Activated CD8-positive, alpha-beta memory T cell treated with anti-CD3 and anti-CD28 coated beads, Interleukin-2, amount 50 U/mL, for 48 hours (primary cell): ENCODE measurements around the gene RPS6KA3.
"Not testable (repeated sequence)": the region's sequence is repeated elsewhere in the genome, so short reads cannot be mapped to it uniquely, and the experiment has no call there.

Experiments
- DNase-seq: peaks from one replicate; pipeline ENCODE4 v3.0.0-alpha.2; 2020

The RPS6KA3 gene

GRCh38 chrX:20217906-20218305, 48.8 kb downstream of the RPS6KA3 start:
- no peak for DNase-seq

- no peak for DNase-seq
Measured at GRCh38 chrX:20217271-20217670, 49.4 kb downstream of the RPS6KA3 start.

- DNase-seq = no peak
Measured at GRCh38 chrX:20215565-20215964, 51.1 kb downstream of the RPS6KA3 start.

- DNase-seq = no peak
Measured at GRCh38 chrX:20212486-20213089, 54.1 kb downstream of the RPS6KA3 start.

GRCh38 chrX:20211261-20211786, 55.4 kb downstream of the RPS6KA3 start:
- no peak for DNase-seq

- DNase-seq = no peak
Measured at GRCh38 chrX:20205927-20206708, 60.6 kb downstream of the RPS6KA3 start.

- DNase-seq = no peak
Measured at GRCh38 chrX:20204351-20204750, 62.4 kb downstream of the RPS6KA3 start.

- no peak for DNase-seq
Measured at GRCh38 chrX:20197641-20198210, 69.0 kb downstream of the RPS6KA3 start.

- no peak for DNase-seq
Measured at GRCh38 chrX:20189171-20189570, 77.5 kb downstream of the RPS6KA3 start.

GRCh38 chrX:20181598-20182329, 84.9 kb downstream of the RPS6KA3 start:
- no peak for DNase-seq

GRCh38 chrX:20177093-20177492, 89.6 kb downstream of the RPS6KA3 start:
- no peak for DNase-seq

- no peak for DNase-seq
Measured at GRCh38 chrX:20173856-20174255, 92.9 kb downstream of the RPS6KA3 start.

- no peak for DNase-seq
Measured at GRCh38 chrX:20173313-20173712, 93.4 kb downstream of the RPS6KA3 start.

GRCh38 chrX:20171887-20172286, 94.8 kb downstream of the RPS6KA3 start:
- DNase-seq = no peak

- not testable (repeated sequence) for DNase-seq
Measured at GRCh38 chrX:20162516-20162915, 104.2 kb downstream of the RPS6KA3 start.

GRCh38 chrX:20159797-20160385, 106.8 kb downstream of the RPS6KA3 start:
- DNase-seq = no peak

- no peak for DNase-seq
Measured at GRCh38 chrX:20151689-20152088, 115.0 kb downstream of the RPS6KA3 start.

- no peak for DNase-seq
Measured at GRCh38 chrX:20149326-20149725, 117.4 kb downstream of the RPS6KA3 start.

GRCh38 chrX:20147561-20147960, 119.1 kb downstream of the RPS6KA3 start:
- no peak for DNase-seq

- DNase-seq = no peak
Measured at GRCh38 chrX:20144491-20144890, 122.2 kb downstream of the RPS6KA3 start.

GRCh38 chrX:20143561-20143960, 123.1 kb downstream of the RPS6KA3 start:
- DNase-seq = no peak

GRCh38 chrX:20143111-20143510, 123.6 kb downstream of the RPS6KA3 start:
- no peak for DNase-seq
